ENCODE measurements around the gene KCP. TPM values are rescaled to one million over a fixed set of nuclear protein-coding genes. Genes with fewer than 3 reads are reported as not detected.

Gene KCP
- polyA plus RNA-seq, 1 donor from 2014 or later = 0.31 TPM

DNA sequence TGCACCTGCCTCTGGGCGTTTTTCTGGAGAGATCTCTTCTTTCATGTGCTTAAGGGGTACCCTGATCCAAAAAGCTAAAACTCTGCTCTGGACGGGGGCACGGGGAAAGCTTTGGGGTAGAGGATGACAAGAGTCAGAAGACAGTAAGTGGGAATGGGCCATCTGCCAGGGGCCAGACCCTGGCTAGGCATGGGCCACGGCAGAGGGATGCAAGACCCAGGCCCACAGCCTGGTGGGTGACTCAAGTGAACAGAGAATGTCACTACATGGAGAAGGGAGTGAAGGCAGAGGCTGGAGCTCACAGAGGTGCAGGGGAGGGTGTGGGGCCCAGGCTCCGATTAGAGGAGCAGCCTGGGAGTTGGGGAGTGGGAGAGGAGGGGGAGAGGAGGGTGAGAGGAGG, 65.0 kb downstream of the KCP start:
- H3K79me2 ChIP-seq (replicated peaks; ENCODE audit: insufficient read depth, low read length) = no peaks in the 10 kb centered on the region
- no peak overlapping the region for H3K9ac ChIP-seq (ENCODE audit: low read length)
- TF ChIP-seq POLR2AphosphoS5 (IDR thresholded peaks at IDR 0.05) (no peak), TAF1 (IDR thresholded peaks at IDR 0.05; ENCODE audit: low read depth) (no peak), SMC3 (conservative IDR thresholded peaks at IDR 0.05; ENCODE audit: poor library complexity) (no peak), RAD21 (conservative IDR thresholded peaks at IDR 0.05) (no peak), EP300 (conservative IDR thresholded peaks at IDR 0.05; ENCODE audit: poor library complexity, severe bottlenecking) (no peak), MXI1 (conservative IDR thresholded peaks at IDR 0.05; ENCODE audit: poor library complexity, severe bottlenecking) (no peak), EZH2 (IDR thresholded peaks at IDR 0.05; ENCODE audit: borderline replicate concordance, insufficient read depth, low read length, poor library complexity, severe bottlenecking) (no peak)
- TF ChIP-seq, protein P1, sequence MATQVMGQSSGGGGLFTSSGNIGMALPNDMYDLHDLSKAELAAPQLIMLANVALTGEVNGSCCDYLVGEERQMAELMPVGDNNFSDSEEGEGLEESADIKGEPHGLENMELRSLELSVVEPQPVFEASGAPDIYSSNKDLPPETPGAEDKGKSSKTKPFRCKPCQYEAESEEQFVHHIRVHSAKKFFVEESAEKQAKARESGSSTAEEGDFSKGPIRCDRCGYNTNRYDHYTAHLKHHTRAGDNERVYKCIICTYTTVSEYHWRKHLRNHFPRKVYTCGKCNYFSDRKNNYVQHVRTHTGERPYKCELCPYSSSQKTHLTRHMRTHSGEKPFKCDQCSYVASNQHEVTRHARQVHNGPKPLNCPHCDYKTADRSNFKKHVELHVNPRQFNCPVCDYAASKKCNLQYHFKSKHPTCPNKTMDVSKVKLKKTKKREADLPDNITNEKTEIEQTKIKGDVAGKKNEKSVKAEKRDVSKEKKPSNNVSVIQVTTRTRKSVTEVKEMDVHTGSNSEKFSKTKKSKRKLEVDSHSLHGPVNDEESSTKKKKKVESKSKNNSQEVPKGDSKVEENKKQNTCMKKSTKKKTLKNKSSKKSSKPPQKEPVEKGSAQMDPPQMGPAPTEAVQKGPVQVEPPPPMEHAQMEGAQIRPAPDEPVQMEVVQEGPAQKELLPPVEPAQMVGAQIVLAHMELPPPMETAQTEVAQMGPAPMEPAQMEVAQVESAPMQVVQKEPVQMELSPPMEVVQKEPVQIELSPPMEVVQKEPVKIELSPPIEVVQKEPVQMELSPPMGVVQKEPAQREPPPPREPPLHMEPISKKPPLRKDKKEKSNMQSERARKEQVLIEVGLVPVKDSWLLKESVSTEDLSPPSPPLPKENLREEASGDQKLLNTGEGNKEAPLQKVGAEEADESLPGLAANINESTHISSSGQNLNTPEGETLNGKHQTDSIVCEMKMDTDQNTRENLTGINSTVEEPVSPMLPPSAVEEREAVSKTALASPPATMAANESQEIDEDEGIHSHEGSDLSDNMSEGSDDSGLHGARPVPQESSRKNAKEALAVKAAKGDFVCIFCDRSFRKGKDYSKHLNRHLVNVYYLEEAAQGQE (IDR thresholded peaks at IDR 0.05; ENCODE audit: borderline replicate concordance) = no peak
- TF ChIP-seq, protein P2, sequence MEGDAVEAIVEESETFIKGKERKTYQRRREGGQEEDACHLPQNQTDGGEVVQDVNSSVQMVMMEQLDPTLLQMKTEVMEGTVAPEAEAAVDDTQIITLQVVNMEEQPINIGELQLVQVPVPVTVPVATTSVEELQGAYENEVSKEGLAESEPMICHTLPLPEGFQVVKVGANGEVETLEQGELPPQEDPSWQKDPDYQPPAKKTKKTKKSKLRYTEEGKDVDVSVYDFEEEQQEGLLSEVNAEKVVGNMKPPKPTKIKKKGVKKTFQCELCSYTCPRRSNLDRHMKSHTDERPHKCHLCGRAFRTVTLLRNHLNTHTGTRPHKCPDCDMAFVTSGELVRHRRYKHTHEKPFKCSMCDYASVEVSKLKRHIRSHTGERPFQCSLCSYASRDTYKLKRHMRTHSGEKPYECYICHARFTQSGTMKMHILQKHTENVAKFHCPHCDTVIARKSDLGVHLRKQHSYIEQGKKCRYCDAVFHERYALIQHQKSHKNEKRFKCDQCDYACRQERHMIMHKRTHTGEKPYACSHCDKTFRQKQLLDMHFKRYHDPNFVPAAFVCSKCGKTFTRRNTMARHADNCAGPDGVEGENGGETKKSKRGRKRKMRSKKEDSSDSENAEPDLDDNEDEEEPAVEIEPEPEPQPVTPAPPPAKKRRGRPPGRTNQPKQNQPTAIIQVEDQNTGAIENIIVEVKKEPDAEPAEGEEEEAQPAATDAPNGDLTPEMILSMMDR (IDR thresholded peaks at IDR 0.05; ENCODE audit: poor library complexity, severe bottlenecking) = no peak
- no peak overlapping the region for H3K27ac ChIP-seq (ENCODE audit: low read length)
- H3K4me2 ChIP-seq (ENCODE audit: low read length) = no peak overlapping the region
- no peak overlapping the region for H3K4me3 ChIP-seq (ENCODE audit: low read length)
- H3K9me2 ChIP-seq (ENCODE audit: insufficient read depth, low read length) = no peaks in the 10 kb centered on the region
- no peaks in the 10 kb centered on the region for H3K36me3 ChIP-seq (ENCODE audit: insufficient read depth, low read length)
- no peaks in the 10 kb centered on the region for H4K20me1 ChIP-seq (ENCODE audit: insufficient read depth)
- H3K27me3 ChIP-seq (ENCODE audit: insufficient read depth, low read depth, low read length) = no peaks in the 10 kb centered on the region
- H2AFZ ChIP-seq (ENCODE audit: low read depth, low read length) = no peak overlapping the region
- H3F3A ChIP-seq (ENCODE audit: insufficient read depth, low read length, poor library complexity, severe bottlenecking) = no peaks in the 10 kb centered on the region
- H3K9me3 ChIP-seq (ENCODE audit: low read length) = no peaks in the 10 kb centered on the region

DNA sequence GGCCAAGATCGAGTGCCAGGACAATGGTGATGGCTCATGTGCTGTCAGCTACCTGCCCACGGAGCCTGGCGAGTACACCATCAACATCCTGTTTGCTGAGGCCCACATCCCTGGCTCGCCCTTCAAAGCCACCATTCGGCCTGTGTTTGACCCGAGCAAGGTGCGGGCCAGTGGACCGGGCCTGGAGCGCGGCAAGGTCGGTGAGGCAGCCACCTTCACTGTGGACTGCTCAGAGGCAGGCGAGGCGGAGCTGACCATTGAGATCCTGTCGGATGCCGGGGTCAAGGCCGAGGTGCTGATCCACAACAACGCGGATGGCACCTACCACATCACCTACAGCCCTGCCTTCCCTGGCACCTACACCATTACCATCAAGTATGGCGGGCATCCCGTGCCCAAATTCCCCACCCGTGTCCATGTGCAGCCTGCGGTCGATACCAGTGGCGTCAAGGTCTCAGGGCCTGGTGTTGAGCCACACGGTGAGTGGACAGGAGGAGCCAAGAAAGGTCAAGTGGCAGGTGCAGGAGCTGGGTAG, 65.7 kb downstream of the KCP start:
- Histone ChIP-seq H3K36me3 (ENCODE audit: insufficient read depth, low read length) (no peaks in the 10 kb centered on the region), H3F3A (ENCODE audit: insufficient read depth, low read length, poor library complexity, severe bottlenecking) (no peaks in the 10 kb centered on the region), H3K9me2 (ENCODE audit: insufficient read depth, low read length) (no peaks in the 10 kb centered on the region), H3K9me3 (ENCODE audit: low read length) (no peaks in the 10 kb centered on the region), H3K27ac (ENCODE audit: low read length) (no peak overlapping the region), H3K4me2 (ENCODE audit: low read length) (no peak overlapping the region), H3K27me3 (ENCODE audit: insufficient read depth, low read depth, low read length) (no peaks in the 10 kb centered on the region), H2AFZ (ENCODE audit: low read depth, low read length) (no peak overlapping the region), H3K79me2 (replicated peaks; ENCODE audit: insufficient read depth, low read length) (no peaks in the 10 kb centered on the region), H3K4me3 (ENCODE audit: low read length) (no peak overlapping the region), H3K9ac (ENCODE audit: low read length) (no peak overlapping the region), H4K20me1 (ENCODE audit: insufficient read depth) (no peaks in the 10 kb centered on the region)
- no peak for TF ChIP-seq TAF1 (IDR thresholded peaks at IDR 0.05; ENCODE audit: low read depth)
- TF ChIP-seq, protein P1 (IDR thresholded peaks at IDR 0.05; ENCODE audit: borderline replicate concordance) = no peak
